ENCODE data around the gene GDI2. TPM values are rescaled to one million over a fixed set of nuclear protein-coding genes. Genes with fewer than 3 reads are reported as not detected.
"Not testable (repeated sequence)": the region's sequence is repeated elsewhere in the genome, so short reads cannot be mapped to it uniquely, and the experiment has no call there.

The GDI2 gene
- total RNA-seq, 6 experiments from 2014 or later, result 248 to 267 (median 259) TPM

- H3K27ac Mint-ChIP-seq, result no peak overlapping the region
- no peak overlapping the region for H3K4me3 Mint-ChIP-seq
- H3K27me3 Mint-ChIP-seq (ENCODE audit: insufficient read depth), result peaks cover 3% of the 10 kb centered on the region; the same call in 1 of the 2 replicates
- no peaks in the 10 kb centered on the region for H3K9me3 Mint-ChIP-seq
- peaks cover 10% of the 10 kb centered on the region; the same call in 1 of the 2 replicates for H3K4me1 Mint-ChIP-seq (ENCODE audit: low read depth)
- DNase-seq, result no peak
- H3K36me3 Mint-ChIP-seq (ENCODE audit: low read depth), result no peaks in the 10 kb centered on the region
- TF ChIP-seq CTCF (IDR thresholded peaks at IDR 0.05), result no peak
Observed at GRCh38 chr10:5830629-5831445, 17.6 kb upstream of the GDI2 start.

- H3K4me1 Mint-ChIP-seq (ENCODE audit: low read depth), result peaks cover 10% of the 10 kb centered on the region; the same call in 1 of the 2 replicates
- no peak for TF ChIP-seq CTCF (IDR thresholded peaks at IDR 0.05)
- no peak for DNase-seq
- H3K27me3 Mint-ChIP-seq (ENCODE audit: insufficient read depth), result peaks cover 3% of the 10 kb centered on the region; the same call in 1 of the 2 replicates
- H3K36me3 Mint-ChIP-seq (ENCODE audit: low read depth), result no peaks in the 10 kb centered on the region
- no peak overlapping the region for H3K27ac Mint-ChIP-seq
- no peaks in the 10 kb centered on the region for H3K9me3 Mint-ChIP-seq
- no peak overlapping the region for H3K4me3 Mint-ChIP-seq
Observed at GRCh38 chr10:5829267-5829666, 16.0 kb upstream of the GDI2 start.

GRCh38 chr10:5828725-5829124 lies 15.5 kb upstream of the GDI2 start:
- peaks cover 5% of the 10 kb centered on the region; the same call in 1 of the 2 replicates for H3K4me1 Mint-ChIP-seq (ENCODE audit: low read depth)
- no peak for TF ChIP-seq CTCF (IDR thresholded peaks at IDR 0.05)
- no peak overlapping the region for H3K4me3 Mint-ChIP-seq

GRCh38 chr10:5827841-5828240 lies 14.6 kb upstream of the GDI2 start:
- no peak for TF ChIP-seq CTCF (IDR thresholded peaks at IDR 0.05)
- Mint-ChIP-seq H3K27me3 (ENCODE audit: insufficient read depth) (peaks cover 3% of the 10 kb centered on the region; the same call in 1 of the 2 replicates), H3K27ac (no peak overlapping the region), H3K36me3 (ENCODE audit: low read depth) (no peaks in the 10 kb centered on the region), H3K9me3 (no peaks in the 10 kb centered on the region), H3K4me3 (no peak overlapping the region), H3K4me1 (ENCODE audit: low read depth) (0 out of 2 replicates have a peak, but pooled peaks cover 4% of the 10 kb centered on the region)
- DNase-seq, result no peak

More at GRCh38 chr10:5828725-5829124, 15.5 kb upstream of the GDI2 start:
- DNase-seq, result no peak
- Mint-ChIP-seq H3K27ac (no peak overlapping the region), H3K27me3 (ENCODE audit: insufficient read depth) (peaks cover 3% of the 10 kb centered on the region; the same call in 1 of the 2 replicates), H3K36me3 (ENCODE audit: low read depth) (no peaks in the 10 kb centered on the region), H3K9me3 (no peaks in the 10 kb centered on the region)

GRCh38 chr10:5826511-5826910 lies 13.3 kb upstream of the GDI2 start:
- not testable (repeated sequence) for H3K36me3 Mint-ChIP-seq (ENCODE audit: low read depth); H3K4me1 Mint-ChIP-seq (ENCODE audit: low read depth); DNase-seq; H3K4me3 Mint-ChIP-seq; H3K27ac Mint-ChIP-seq; H3K27me3 Mint-ChIP-seq (ENCODE audit: insufficient read depth); H3K9me3 Mint-ChIP-seq

GRCh38 chr10:5818894-5819293 lies 5.7 kb upstream of the GDI2 start:
- Mint-ChIP-seq H3K27ac (no peak overlapping the region), H3K27me3 (ENCODE audit: insufficient read depth) (no peaks in the 10 kb centered on the region), H3K9me3 (no peaks in the 10 kb centered on the region), H3K4me1 (ENCODE audit: low read depth) (peaks cover 15% of the 10 kb centered on the region), H3K4me3 (no peak overlapping the region), H3K36me3 (ENCODE audit: low read depth) (peaks cover 10% of the 10 kb centered on the region; the same call in 1 of the 2 replicates)
- no peak for DNase-seq
- TF ChIP-seq CTCF (IDR thresholded peaks at IDR 0.05), result no peak
